GM23338 (cell line): ENCODE results near the gene MOCS2. TPM values are rescaled to one million over a fixed set of nuclear protein-coding genes. Genes with fewer than 3 reads are reported as not detected.

Experiments used
- ATAC-seq: fragments of 200-7000 bp; cut with Tn5 transposase; 3 replicates; pipeline ENCODE4 v1.9.1; 2020
- DNase-seq: peaks from one replicate; pipeline ENCODE4 v3.0.0-alpha.2; 2015; ENCODE audit warnings: low spot score
- H2AFZ ChIP-seq: fragments of 200-600 bp; sonication (generic); 2 replicates; pipeline ENCODE4 v1.8.0; 2016; ENCODE audit warnings: antibody characterized with exemption, mild to moderate bottlenecking, moderate library complexity
- H3F3A ChIP-seq: fragments of 200-600 bp; sonication (generic); replicated peaks from 2 replicates; pipeline ENCODE4 v1.8.0; 2017; ENCODE audit warnings: antibody characterized with exemption, mixed run types, low read depth
- H3K27ac ChIP-seq: fragments of 200-600 bp; sonication (generic); 2 replicates; pipeline ENCODE4 v1.6.1; 2016; ENCODE audit warnings: low read depth
- H3K27me3 ChIP-seq: fragments of 200-600 bp; sonication (generic); 2 replicates; pipeline ENCODE4 v1.8.0; 2016; ENCODE audit warnings: mild to moderate bottlenecking, mixed run types, moderate library complexity; ENCODE audit not compliant: insufficient read depth
- H3K36me3 ChIP-seq: fragments of 200-600 bp; sonication (generic); 2 replicates; pipeline ENCODE4 v1.8.0; 2016; ENCODE audit warnings: mild to moderate bottlenecking; ENCODE audit not compliant: insufficient read depth
- H3K4me1 ChIP-seq: fragments of 200-600 bp; sonication (generic); 2 replicates; pipeline ENCODE4 v1.8.0; 2016; ENCODE audit warnings: mild to moderate bottlenecking, moderate library complexity; ENCODE audit not compliant: insufficient read depth
- H3K4me2 ChIP-seq: fragments of 200-600 bp; sonication (generic); 2 replicates; pipeline ENCODE4 v1.7.1; 2017; ENCODE audit warnings: mixed run types
- H3K4me3 ChIP-seq: fragments of 200-600 bp; sonication (generic); 2 replicates; pipeline ENCODE4 v1.6.1; 2016; ENCODE audit warnings: mixed run types
- H3K79me2 ChIP-seq: fragments of 200-600 bp; sonication (generic); replicated peaks from 2 replicates; pipeline ENCODE4 v1.8.0; 2017; ENCODE audit warnings: mild to moderate bottlenecking; ENCODE audit not compliant: insufficient read depth
- H3K9me2 ChIP-seq: fragments of 200-600 bp; sonication (generic); 2 replicates; pipeline ENCODE4 v1.8.0; 2017; ENCODE audit not compliant: insufficient read depth
- H4K20me1 ChIP-seq: fragments of 200-600 bp; sonication (generic); replicated peaks from 2 replicates; pipeline ENCODE4 v1.8.0; 2017; ENCODE audit warnings: mild to moderate bottlenecking; ENCODE audit not compliant: insufficient read depth
- H3K27ac Mint-ChIP-seq: 2 replicates; pipeline ENCODE4 v1.8.0; 2020; ENCODE audit warnings: inconsistent platforms, mild to moderate bottlenecking, moderate library complexity, mixed read lengths
- H3K27me3 Mint-ChIP-seq: 3 replicates; pipeline ENCODE4 v1.8.0; 2022; ENCODE audit warnings: low read depth, mild to moderate bottlenecking, moderate library complexity, mixed read lengths, inconsistent platforms; ENCODE audit not compliant: insufficient read depth, poor library complexity
- H3K36me3 Mint-ChIP-seq: 3 replicates; pipeline ENCODE4 v1.8.0; 2021; ENCODE audit warnings: low read depth, mild to moderate bottlenecking, inconsistent platforms, moderate library complexity, mixed read lengths
- H3K4me1 Mint-ChIP-seq: 3 replicates; pipeline ENCODE4 v1.8.0; 2020; ENCODE audit warnings: mild to moderate bottlenecking, inconsistent platforms, mixed read lengths
- H3K4me3 Mint-ChIP-seq: 3 replicates; pipeline ENCODE4 v1.8.0; 2021; ENCODE audit warnings: moderate library complexity, mild to moderate bottlenecking, inconsistent platforms, mixed read lengths
- H3K9me3 Mint-ChIP-seq: 3 replicates; pipeline ENCODE4 v1.8.0; 2020; ENCODE audit warnings: moderate library complexity, mild to moderate bottlenecking, inconsistent platforms, mixed read lengths
- CREB1 ChIP-seq: fragments of 250-450 bp; sonication (Bioruptor Pico); IDR thresholded peaks from 2 replicates; pipeline ENCODE4 v1.5.0; 2020; ENCODE audit warnings: low read depth, mild to moderate bottlenecking, moderate library complexity
- EZH2 ChIP-seq: fragments of 200-600 bp; sonication (generic); IDR thresholded peaks from one replicate; pipeline ENCODE4 v1.8.0; 2017; ENCODE audit warnings: antibody characterized with exemption, mild to moderate bottlenecking, low read depth; ENCODE audit not compliant: unreplicated experiment
- EZH2phosphoT487 ChIP-seq: fragments of 200-600 bp; sonication (generic); IDR thresholded peaks from one replicate; pipeline ENCODE4 v1.8.1; 2018; ENCODE audit warnings: antibody characterized with exemption; ENCODE audit not compliant: unreplicated experiment
- JUNB ChIP-seq: IDR thresholded peaks from one replicate; pipeline ENCODE4 v1.6.1; 2016; ENCODE audit warnings: antibody characterized with exemption; ENCODE audit not compliant: unreplicated experiment
- NANOG ChIP-seq: IDR thresholded peaks from 2 replicates; pipeline ENCODE4 v1.6.1; 2016; ENCODE audit warnings: antibody characterized with exemption, borderline replicate concordance
- POLR2AphosphoS5 ChIP-seq: IDR thresholded peaks from 2 replicates; pipeline ENCODE4 v1.6.1; 2016; ENCODE audit warnings: antibody characterized with exemption, low read depth
- STAT1 ChIP-seq: IDR thresholded peaks from one replicate; pipeline ENCODE4 v1.6.1; 2016; ENCODE audit warnings: antibody characterized with exemption; ENCODE audit not compliant: unreplicated experiment
- ZNF114 ChIP-seq: fragments of 250-450 bp; sonication (Bioruptor Pico); IDR thresholded peaks from 2 replicates; pipeline ENCODE4 v1.5.0; 2020; ENCODE audit warnings: mild to moderate bottlenecking, moderate library complexity
- ZNF331 ChIP-seq: fragments of 250-450 bp; sonication (Bioruptor Pico); IDR thresholded peaks from 2 replicates; pipeline ENCODE4 v1.5.0; 2020; ENCODE audit warnings: low read depth, mild to moderate bottlenecking, moderate library complexity
- polyA plus RNA-seq: library from polyadenylated mRNA; unstranded; fragments of >200 nt; fragmentation: Nextera tagmentation; extraction: Ambion mirVana; gene quantifications from 2 replicates; pipeline ENCODE4 v1.2.1, GENCODE V29; 2016
- total RNA-seq: library from RNA; depleted of rRNA; stranded (reverse); fragments of >200 nt; shearing (Covaris generic); gene quantifications from 2 replicates; pipeline ENCODE4 v1.2.3, GENCODE V29; 2014
- TF ChIP-seq, protein P1 (sequence below): IDR thresholded peaks from one replicate; pipeline ENCODE4 v1.6.1; 2018; ENCODE audit warnings: antibody characterized with exemption; ENCODE audit not compliant: unreplicated experiment
- TF ChIP-seq, protein P2 (sequence below), 2 experiments: fragments of 200-600 bp in 1 of 2; sonication (generic) in 1 of 2; conservative IDR thresholded peaks; 2 replicates each; pipeline versions ENCODE4 v1.5.1 to v1.6.1; 2016 to 2017; ENCODE audit warnings: antibody characterized with exemption in 2 of 2, low read depth in 2 of 2, mild to moderate bottlenecking in 2 of 2, moderate library complexity in 1 of 2
- TF ChIP-seq, protein P3 (sequence below): fragments of 250-450 bp; sonication (Bioruptor Pico); IDR thresholded peaks from 2 replicates; pipeline ENCODE4 v1.5.0; 2020; ENCODE audit warnings: mild to moderate bottlenecking, moderate library complexity
- TF ChIP-seq, protein P4 (sequence below): IDR thresholded peaks from 2 replicates; pipeline ENCODE4 v1.6.1; 2016; ENCODE audit warnings: antibody characterized with exemption

MOCS2 gene
- total and polyA plus RNA-seq, 2 experiments from 2014 or later: 18.3 to 41.8 TPM

DNA sequence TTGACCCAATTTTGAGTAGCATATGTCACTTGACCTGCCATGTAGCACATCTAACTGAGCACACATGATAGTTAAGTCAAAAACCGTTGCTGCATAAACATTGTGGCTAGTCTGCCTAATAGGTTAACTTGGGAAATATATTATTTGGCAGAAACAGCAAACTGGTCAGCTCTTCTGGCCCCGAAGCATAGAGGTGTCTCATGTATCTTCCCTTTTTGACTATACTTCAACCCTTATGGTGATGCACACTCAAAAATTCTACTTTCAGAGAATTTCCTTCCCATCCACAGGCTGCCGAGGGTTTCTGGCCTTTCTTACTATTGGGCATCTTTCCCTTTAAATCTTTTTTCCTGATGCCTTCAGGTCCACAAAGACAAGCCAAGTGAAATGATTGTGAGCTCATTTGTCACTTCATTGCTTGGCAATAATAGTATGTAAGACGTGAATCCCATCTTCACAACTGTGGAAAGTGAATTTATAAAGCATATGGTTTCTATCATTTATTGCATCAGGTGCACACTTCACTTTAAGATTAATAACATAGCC lies 41.2 kb downstream of the MOCS2 start:
- H4K20me1 ChIP-seq: no peaks in the 10 kb centered on the region
- no peak overlapping the region for H3K4me3 Mint-ChIP-seq
- no peak overlapping the region for H3K4me3 ChIP-seq
- no peaks in the 10 kb centered on the region for H3K36me3 Mint-ChIP-seq
- DNase-seq (no peak), ATAC-seq (no peak)
- no peaks in the 10 kb centered on the region for H3K36me3 ChIP-seq
- H3K27me3 ChIP-seq: no peaks in the 10 kb centered on the region
- no peaks in the 10 kb centered on the region for H3K9me2 ChIP-seq
- no peaks in the 10 kb centered on the region for H3K9me3 Mint-ChIP-seq
- no peaks in the 10 kb centered on the region for H3K79me2 ChIP-seq
- H3K4me1 Mint-ChIP-seq: no peaks in the 10 kb centered on the region
- H3K27me3 Mint-ChIP-seq: no peaks in the 10 kb centered on the region
- no peak overlapping the region for H3K4me2 ChIP-seq
- no peak overlapping the region for H3K27ac ChIP-seq
- no peaks in the 10 kb centered on the region for H3K4me1 ChIP-seq
- no peak overlapping the region for H2AFZ ChIP-seq
- TF ChIP-seq STAT1 (no peak), ZNF114 (CRISPR knock-in tag) (no peak), CREB1 (CRISPR knock-in tag) (no peak), EZH2phosphoT487 (no peak), NANOG (no peak), EZH2 (no peak), POLR2AphosphoS5 (no peak), ZNF331 (CRISPR knock-in tag) (no peak), JUNB (no peak)
- TF ChIP-seq, protein P1, sequence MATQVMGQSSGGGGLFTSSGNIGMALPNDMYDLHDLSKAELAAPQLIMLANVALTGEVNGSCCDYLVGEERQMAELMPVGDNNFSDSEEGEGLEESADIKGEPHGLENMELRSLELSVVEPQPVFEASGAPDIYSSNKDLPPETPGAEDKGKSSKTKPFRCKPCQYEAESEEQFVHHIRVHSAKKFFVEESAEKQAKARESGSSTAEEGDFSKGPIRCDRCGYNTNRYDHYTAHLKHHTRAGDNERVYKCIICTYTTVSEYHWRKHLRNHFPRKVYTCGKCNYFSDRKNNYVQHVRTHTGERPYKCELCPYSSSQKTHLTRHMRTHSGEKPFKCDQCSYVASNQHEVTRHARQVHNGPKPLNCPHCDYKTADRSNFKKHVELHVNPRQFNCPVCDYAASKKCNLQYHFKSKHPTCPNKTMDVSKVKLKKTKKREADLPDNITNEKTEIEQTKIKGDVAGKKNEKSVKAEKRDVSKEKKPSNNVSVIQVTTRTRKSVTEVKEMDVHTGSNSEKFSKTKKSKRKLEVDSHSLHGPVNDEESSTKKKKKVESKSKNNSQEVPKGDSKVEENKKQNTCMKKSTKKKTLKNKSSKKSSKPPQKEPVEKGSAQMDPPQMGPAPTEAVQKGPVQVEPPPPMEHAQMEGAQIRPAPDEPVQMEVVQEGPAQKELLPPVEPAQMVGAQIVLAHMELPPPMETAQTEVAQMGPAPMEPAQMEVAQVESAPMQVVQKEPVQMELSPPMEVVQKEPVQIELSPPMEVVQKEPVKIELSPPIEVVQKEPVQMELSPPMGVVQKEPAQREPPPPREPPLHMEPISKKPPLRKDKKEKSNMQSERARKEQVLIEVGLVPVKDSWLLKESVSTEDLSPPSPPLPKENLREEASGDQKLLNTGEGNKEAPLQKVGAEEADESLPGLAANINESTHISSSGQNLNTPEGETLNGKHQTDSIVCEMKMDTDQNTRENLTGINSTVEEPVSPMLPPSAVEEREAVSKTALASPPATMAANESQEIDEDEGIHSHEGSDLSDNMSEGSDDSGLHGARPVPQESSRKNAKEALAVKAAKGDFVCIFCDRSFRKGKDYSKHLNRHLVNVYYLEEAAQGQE: no peak
- TF ChIP-seq, protein P2, sequence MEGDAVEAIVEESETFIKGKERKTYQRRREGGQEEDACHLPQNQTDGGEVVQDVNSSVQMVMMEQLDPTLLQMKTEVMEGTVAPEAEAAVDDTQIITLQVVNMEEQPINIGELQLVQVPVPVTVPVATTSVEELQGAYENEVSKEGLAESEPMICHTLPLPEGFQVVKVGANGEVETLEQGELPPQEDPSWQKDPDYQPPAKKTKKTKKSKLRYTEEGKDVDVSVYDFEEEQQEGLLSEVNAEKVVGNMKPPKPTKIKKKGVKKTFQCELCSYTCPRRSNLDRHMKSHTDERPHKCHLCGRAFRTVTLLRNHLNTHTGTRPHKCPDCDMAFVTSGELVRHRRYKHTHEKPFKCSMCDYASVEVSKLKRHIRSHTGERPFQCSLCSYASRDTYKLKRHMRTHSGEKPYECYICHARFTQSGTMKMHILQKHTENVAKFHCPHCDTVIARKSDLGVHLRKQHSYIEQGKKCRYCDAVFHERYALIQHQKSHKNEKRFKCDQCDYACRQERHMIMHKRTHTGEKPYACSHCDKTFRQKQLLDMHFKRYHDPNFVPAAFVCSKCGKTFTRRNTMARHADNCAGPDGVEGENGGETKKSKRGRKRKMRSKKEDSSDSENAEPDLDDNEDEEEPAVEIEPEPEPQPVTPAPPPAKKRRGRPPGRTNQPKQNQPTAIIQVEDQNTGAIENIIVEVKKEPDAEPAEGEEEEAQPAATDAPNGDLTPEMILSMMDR (conservative IDR thresholded peaks at IDR 0.05; ENCODE audit: low read depth in 2 of 2): no peak
- TF ChIP-seq, protein P3, sequence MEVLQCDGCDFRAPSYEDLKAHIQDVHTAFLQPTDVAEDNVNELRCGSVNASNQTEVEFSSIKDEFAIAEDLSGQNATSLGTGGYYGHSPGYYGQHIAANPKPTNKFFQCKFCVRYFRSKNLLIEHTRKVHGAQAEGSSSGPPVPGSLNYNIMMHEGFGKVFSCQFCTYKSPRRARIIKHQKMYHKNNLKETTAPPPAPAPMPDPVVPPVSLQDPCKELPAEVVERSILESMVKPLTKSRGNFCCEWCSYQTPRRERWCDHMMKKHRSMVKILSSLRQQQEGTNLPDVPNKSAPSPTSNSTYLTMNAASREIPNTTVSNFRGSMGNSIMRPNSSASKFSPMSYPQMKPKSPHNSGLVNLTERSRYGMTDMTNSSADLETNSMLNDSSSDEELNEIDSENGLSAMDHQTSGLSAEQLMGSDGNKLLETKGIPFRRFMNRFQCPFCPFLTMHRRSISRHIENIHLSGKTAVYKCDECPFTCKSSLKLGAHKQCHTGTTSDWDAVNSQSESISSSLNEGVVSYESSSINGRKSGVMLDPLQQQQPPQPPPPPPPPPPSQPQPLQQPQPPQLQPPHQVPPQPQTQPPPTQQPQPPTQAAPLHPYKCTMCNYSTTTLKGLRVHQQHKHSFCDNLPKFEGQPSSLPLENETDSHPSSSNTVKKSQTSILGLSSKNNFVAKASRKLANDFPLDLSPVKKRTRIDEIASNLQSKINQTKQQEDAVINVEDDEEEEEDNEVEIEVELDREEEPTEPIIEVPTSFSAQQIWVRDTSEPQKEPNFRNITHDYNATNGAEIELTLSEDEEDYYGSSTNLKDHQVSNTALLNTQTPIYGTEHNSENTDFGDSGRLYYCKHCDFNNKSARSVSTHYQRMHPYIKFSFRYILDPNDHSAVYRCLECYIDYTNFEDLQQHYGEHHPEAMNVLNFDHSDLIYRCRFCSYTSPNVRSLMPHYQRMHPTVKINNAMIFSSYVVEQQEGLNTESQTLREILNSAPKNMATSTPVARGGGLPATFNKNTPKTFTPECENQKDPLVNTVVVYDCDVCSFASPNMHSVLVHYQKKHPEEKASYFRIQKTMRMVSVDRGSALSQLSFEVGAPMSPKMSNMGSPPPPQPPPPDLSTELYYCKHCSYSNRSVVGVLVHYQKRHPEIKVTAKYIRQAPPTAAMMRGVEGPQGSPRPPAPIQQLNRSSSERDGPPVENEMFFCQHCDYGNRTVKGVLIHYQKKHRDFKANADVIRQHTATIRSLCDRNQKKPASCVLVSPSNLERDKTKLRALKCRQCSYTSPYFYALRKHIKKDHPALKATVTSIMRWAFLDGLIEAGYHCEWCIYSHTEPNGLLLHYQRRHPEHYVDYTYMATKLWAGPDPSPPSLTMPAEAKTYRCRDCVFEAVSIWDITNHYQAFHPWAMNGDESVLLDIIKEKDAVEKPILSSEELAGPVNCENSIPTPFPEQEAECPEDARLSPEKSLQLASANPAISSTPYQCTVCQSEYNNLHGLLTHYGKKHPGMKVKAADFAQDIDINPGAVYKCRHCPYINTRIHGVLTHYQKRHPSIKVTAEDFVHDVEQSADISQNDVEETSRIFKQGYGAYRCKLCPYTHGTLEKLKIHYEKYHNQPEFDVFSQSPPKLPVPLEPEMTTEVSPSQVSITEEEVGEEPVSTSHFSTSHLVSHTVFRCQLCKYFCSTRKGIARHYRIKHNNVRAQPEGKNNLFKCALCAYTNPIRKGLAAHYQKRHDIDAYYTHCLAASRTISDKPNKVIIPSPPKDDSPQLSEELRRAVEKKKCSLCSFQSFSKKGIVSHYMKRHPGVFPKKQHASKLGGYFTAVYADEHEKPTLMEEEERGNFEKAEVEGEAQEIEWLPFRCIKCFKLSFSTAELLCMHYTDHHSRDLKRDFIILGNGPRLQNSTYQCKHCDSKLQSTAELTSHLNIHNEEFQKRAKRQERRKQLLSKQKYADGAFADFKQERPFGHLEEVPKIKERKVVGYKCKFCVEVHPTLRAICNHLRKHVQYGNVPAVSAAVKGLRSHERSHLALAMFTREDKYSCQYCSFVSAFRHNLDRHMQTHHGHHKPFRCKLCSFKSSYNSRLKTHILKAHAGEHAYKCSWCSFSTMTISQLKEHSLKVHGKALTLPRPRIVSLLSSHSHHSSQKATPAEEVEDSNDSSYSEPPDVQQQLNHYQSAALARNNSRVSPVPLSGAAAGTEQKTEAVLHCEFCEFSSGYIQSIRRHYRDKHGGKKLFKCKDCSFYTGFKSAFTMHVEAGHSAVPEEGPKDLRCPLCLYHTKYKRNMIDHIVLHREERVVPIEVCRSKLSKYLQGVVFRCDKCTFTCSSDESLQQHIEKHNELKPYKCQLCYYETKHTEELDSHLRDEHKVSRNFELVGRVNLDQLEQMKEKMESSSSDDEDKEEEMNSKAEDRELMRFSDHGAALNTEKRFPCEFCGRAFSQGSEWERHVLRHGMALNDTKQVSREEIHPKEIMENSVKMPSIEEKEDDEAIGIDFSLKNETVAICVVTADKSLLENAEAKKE: no peak
- TF ChIP-seq, protein P4, sequence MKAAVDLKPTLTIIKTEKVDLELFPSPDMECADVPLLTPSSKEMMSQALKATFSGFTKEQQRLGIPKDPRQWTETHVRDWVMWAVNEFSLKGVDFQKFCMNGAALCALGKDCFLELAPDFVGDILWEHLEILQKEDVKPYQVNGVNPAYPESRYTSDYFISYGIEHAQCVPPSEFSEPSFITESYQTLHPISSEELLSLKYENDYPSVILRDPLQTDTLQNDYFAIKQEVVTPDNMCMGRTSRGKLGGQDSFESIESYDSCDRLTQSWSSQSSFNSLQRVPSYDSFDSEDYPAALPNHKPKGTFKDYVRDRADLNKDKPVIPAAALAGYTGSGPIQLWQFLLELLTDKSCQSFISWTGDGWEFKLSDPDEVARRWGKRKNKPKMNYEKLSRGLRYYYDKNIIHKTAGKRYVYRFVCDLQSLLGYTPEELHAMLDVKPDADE: no peak
- no peak overlapping the region for H3K27ac Mint-ChIP-seq
- H3F3A ChIP-seq: no peaks in the 10 kb centered on the region
